Endothelial cell of umbilical vein (primary cell): ENCODE data around the gene PLXNA4. TPM values are rescaled to one million over a fixed set of nuclear protein-coding genes. Genes with fewer than 3 reads are reported as not detected.

Source experiments
- BruUV-seq: library from RNA; stranded (reverse); fragments of 400-500 nt; replicated peaks from 2 replicates; lab custom pipeline; 2021; lab: Mats Ljungman, UMichigan
- CTCF ChIA-PET: fragments of 300-600, 350-600 bp; sonication (Branson Sonifier 250); formaldehyde crosslinking; loops from one replicate; lab custom pipeline; 2021; ENCODE audit warnings: antibody characterized with exemption, inconsistent platforms; lab: Charles Lee
- POLR2A ChIA-PET: fragments of 300-600, 350-600 bp; sonication (Branson Sonifier 250); formaldehyde crosslinking; loops from one replicate; lab custom pipeline; 2021; ENCODE audit warnings: antibody characterized with exemption, inconsistent platforms; lab: Charles Lee
- DNase-seq: peaks from one replicate; pipeline ENCODE4 v3.0.0-alpha.2; 2011; ENCODE audit warnings: low read depth, low spot score
- FAIRE-seq: peaks from 2 replicates; lab custom pipeline; 2011; peaks lifted over from hg19 to GRCh38; lab: Jason Lieb, UNC
- H2AFZ ChIP-seq: 2 replicates; pipeline ENCODE4 v1.6.0; 2012; ENCODE audit warnings: low read depth, low read length, control low read depth, inconsistent platforms
- H3K27ac ChIP-seq: 2 replicates; pipeline ENCODE4 v1.5.1; 2011; ENCODE audit warnings: low read depth, mild to moderate bottlenecking, control low read depth, low read length, moderate library complexity; ENCODE audit not compliant: insufficient read depth
- H3K27me3 ChIP-seq, 2 experiments: 2 replicates each; pipeline versions ENCODE4 v1.6.0 to v1.6.1; 2011; ENCODE audit warnings: low read length in 2 of 2, mixed read lengths in 1 of 2; ENCODE audit not compliant: control insufficient read depth in 2 of 2, insufficient read depth in 2 of 2
- H3K36me3 ChIP-seq, 2 experiments: 2 replicates in 1 of 2; 3 replicates in 1 of 2; pipeline ENCODE4 v1.5.1; 2011; ENCODE audit warnings: low read length in 2 of 2, mild to moderate bottlenecking in 1 of 2, moderate library complexity in 1 of 2; ENCODE audit not compliant: control insufficient read depth in 2 of 2, insufficient read depth in 2 of 2; ENCODE audit errors: extremely low read depth in 1 of 2
- H3K4me1 ChIP-seq: 3 replicates; pipeline ENCODE4 v1.5.1; 2011; ENCODE audit warnings: mild to moderate bottlenecking, low read length; ENCODE audit not compliant: control insufficient read depth, insufficient read depth; ENCODE audit errors: extremely low read depth
- H3K4me2 ChIP-seq: 2 replicates; pipeline ENCODE4 v1.6.1; 2011; ENCODE audit warnings: low read length, control low read depth, mixed read lengths; ENCODE audit not compliant: insufficient read depth
- H3K4me3 ChIP-seq, 3 experiments: fragments of 200-600 bp in 1 of 3; sonication (generic), shearing (Covaris generic) in 1 of 3; replicated peaks in 1 of 3; 2 replicates each; pipeline ENCODE4 v1.5.1; 2011 to 2016; ENCODE audit warnings: control low read depth in 3 of 3, low read length in 3 of 3, mild to moderate bottlenecking in 2 of 3, inconsistent platforms in 1 of 3, low read depth in 1 of 3, moderate library complexity in 1 of 3; ENCODE audit not compliant: insufficient read depth in 1 of 3
- H3K79me2 ChIP-seq: 2 replicates; pipeline ENCODE4 v1.6.0; 2012; ENCODE audit warnings: low read length, inconsistent platforms; ENCODE audit not compliant: control insufficient read depth, insufficient read depth
- H3K9ac ChIP-seq: replicated peaks from 2 replicates; pipeline ENCODE3; 2011; ENCODE audit warnings: low read length, control low read depth; ENCODE audit not compliant: insufficient read depth; ENCODE audit errors: extremely low read depth
- H3K9me1 ChIP-seq: replicated peaks from 3 replicates; pipeline ENCODE4 v1.6.0; 2011; ENCODE audit warnings: mild to moderate bottlenecking, low read length; ENCODE audit not compliant: control insufficient read depth, insufficient read depth; ENCODE audit errors: extremely low read depth
- H3K9me3 ChIP-seq: replicated peaks from 2 replicates; pipeline ENCODE4 v1.5.1; 2012; ENCODE audit warnings: low read length, inconsistent platforms; ENCODE audit not compliant: control insufficient read depth, insufficient read depth
- H4K20me1 ChIP-seq: replicated peaks from 2 replicates; pipeline ENCODE3; 2011; ENCODE audit warnings: mild to moderate bottlenecking, low read length; ENCODE audit not compliant: control insufficient read depth, insufficient read depth; ENCODE audit errors: extremely low read depth
- FOS ChIP-seq: IDR thresholded peaks from 2 replicates; pipeline ENCODE4 v1.6.1; 2011; ENCODE audit warnings: mild to moderate bottlenecking, low read length, moderate library complexity, borderline replicate concordance; ENCODE audit not compliant: insufficient read depth
- GATA2 ChIP-seq: IDR thresholded peaks from 2 replicates; pipeline ENCODE4 v1.7.0; 2011; ENCODE audit warnings: low read depth, mild to moderate bottlenecking, moderate library complexity, mixed read lengths, low read length; ENCODE audit not compliant: insufficient read length, insufficient read depth
- JUN ChIP-seq: IDR thresholded peaks from 2 replicates; pipeline ENCODE4 v1.6.1; 2011; ENCODE audit warnings: borderline replicate concordance, low read depth; ENCODE audit not compliant: insufficient read length, insufficient read depth
- POLR2A ChIP-seq: IDR thresholded peaks from 2 replicates; pipeline ENCODE4 v1.6.1; 2012; ENCODE audit warnings: low read depth, mild to moderate bottlenecking, control low read depth, low read length
- dilution Hi-C: fragments of 300-500 bp; cut with MboI; formaldehyde crosslinking; loops from one replicate; pipeline ENCODE4 v1.15.0; 2019; ENCODE audit warnings: low sequenced_read_pairs; ENCODE audit not compliant: extremely low pct_ligation_motif_present
- intact Hi-C: fragments of 100-400 bp; cut with micrococcal nuclease; formaldehyde crosslinking; loops from one replicate; pipeline ENCODE4 v1.10.0; 2022
- polyA plus RNA-seq, 4 experiments: library from polyadenylated mRNA; depleted of rRNA in 3 of 4; stranded (reverse) in 3 of 4; unstranded in 1 of 4; fragments of >200 nt; gene quantifications; 2 replicates each; pipeline versions ENCODE4 v1.2.1 to v1.2.3, GENCODE V29; 2011 to 2012; ENCODE audit warnings: missing spikeins in 1 of 4
- total RNA-seq: library from RNA; stranded (reverse); gene quantifications from 2 replicates; pipeline ENCODE4 v1.2.3, GENCODE V29; 2021
- TF ChIP-seq, protein P1 (sequence below): IDR thresholded peaks from 2 replicates; pipeline ENCODE4 v1.6.1; 2011; ENCODE audit not compliant: insufficient read depth, insufficient read length
- TF ChIP-seq, protein P2 (sequence below), 2 donors: IDR thresholded peaks; 1 replicate in 1 of 2; 2 replicates in 1 of 2; pipeline ENCODE4 v1.5.1; 2011; ENCODE audit warnings: low read length in 2 of 2, mild to moderate bottlenecking in 2 of 2, moderate library complexity in 2 of 2, control low read depth in 1 of 2, inconsistent platforms in 1 of 2, low read depth in 1 of 2; ENCODE audit not compliant: insufficient read depth in 1 of 2; ENCODE audit errors: extremely low read depth in 1 of 2

The PLXNA4 gene
- total and polyA plus RNA-seq, 2 donors (not counting 3 experiments of a cell fraction or from before 2014, with no cell fraction given), result 12.1 to 20.4 TPM

DNA sequence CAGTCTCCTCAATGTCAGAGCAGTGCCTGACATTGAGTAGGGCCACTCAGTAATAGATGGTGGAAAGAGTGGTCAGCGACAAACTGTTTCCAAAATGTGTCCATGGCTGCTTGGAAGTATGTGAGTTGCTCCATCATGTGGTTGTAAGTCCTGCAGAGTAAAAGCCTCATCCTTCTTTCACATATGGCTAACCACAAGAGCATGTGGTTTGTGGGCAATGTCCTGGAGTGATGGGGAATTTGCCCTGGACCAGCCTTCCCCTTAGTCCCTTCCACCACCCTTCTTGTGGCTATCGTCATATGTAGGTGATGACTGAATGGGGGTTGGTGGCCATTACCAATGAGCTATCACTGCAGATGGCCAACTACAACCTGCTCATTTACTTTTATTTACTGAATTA is 33.0 kb upstream of the PLXNA4 start:
- intact Hi-C loops (no loop called here), dilution Hi-C loops (no loop called here)
- TF ChIP-seq GATA2 (no peak), JUN (no peak), FOS (no peak), POLR2A (no peak)
- TF ChIP-seq, protein P1, sequence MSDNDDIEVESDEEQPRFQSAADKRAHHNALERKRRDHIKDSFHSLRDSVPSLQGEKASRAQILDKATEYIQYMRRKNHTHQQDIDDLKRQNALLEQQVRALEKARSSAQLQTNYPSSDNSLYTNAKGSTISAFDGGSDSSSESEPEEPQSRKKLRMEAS, result no peak
- TF ChIP-seq, protein P2, sequence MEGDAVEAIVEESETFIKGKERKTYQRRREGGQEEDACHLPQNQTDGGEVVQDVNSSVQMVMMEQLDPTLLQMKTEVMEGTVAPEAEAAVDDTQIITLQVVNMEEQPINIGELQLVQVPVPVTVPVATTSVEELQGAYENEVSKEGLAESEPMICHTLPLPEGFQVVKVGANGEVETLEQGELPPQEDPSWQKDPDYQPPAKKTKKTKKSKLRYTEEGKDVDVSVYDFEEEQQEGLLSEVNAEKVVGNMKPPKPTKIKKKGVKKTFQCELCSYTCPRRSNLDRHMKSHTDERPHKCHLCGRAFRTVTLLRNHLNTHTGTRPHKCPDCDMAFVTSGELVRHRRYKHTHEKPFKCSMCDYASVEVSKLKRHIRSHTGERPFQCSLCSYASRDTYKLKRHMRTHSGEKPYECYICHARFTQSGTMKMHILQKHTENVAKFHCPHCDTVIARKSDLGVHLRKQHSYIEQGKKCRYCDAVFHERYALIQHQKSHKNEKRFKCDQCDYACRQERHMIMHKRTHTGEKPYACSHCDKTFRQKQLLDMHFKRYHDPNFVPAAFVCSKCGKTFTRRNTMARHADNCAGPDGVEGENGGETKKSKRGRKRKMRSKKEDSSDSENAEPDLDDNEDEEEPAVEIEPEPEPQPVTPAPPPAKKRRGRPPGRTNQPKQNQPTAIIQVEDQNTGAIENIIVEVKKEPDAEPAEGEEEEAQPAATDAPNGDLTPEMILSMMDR (IDR thresholded peaks at IDR 0.05; ENCODE audit: extremely low read depth in 1 of 2, insufficient read depth in 1 of 2, low read depth in 1 of 2, low read length in 2 of 2), result no peak
- Histone ChIP-seq H3K27me3 (peaks cover 13 to 19% of the 10 kb centered on the region in 2 experiments), H3K4me2 (no peak overlapping the region), H3K9ac (no peak overlapping the region), H3K9me1 (no peaks in the 10 kb centered on the region), H3K36me3 (no peaks in the 10 kb centered on the region), H4K20me1 (no peaks in the 10 kb centered on the region), H3K4me3 (no peak overlapping the region), H3K79me2 (no peaks in the 10 kb centered on the region), H3K4me1 (no peaks in the 10 kb centered on the region), H3K9me3 (no peaks in the 10 kb centered on the region), H2AFZ (no peak overlapping the region), H3K27ac (no peak overlapping the region)
- no peak for DNase-seq
- CTCF ChIA-PET, result no interaction called here
- no TSS peak for BruUV-seq
- no peak for FAIRE-seq
- POLR2A ChIA-PET, result no interaction called here
